ENCODE results near the gene EMC1.

DNA sequence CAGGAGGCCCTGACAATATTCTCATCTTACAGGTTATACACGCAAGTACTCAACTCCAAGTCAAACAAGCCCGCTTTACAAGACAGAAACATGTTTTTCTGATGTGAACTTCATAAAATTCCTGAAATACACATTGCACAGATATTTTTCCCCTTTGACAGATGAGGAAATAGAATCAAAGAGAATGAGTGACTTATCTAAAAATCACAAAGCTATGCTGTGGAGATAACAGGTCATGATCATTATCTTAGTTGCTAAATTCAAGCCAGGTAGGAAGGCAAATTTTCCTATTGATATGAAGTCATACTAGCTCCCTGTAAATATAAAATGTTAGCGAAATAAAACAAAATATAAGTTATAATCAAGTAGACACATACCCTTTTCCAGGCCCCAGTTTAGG lies 59.5 kb downstream of the EMC1 start:
- TF ChIP-seq, protein P1, sequence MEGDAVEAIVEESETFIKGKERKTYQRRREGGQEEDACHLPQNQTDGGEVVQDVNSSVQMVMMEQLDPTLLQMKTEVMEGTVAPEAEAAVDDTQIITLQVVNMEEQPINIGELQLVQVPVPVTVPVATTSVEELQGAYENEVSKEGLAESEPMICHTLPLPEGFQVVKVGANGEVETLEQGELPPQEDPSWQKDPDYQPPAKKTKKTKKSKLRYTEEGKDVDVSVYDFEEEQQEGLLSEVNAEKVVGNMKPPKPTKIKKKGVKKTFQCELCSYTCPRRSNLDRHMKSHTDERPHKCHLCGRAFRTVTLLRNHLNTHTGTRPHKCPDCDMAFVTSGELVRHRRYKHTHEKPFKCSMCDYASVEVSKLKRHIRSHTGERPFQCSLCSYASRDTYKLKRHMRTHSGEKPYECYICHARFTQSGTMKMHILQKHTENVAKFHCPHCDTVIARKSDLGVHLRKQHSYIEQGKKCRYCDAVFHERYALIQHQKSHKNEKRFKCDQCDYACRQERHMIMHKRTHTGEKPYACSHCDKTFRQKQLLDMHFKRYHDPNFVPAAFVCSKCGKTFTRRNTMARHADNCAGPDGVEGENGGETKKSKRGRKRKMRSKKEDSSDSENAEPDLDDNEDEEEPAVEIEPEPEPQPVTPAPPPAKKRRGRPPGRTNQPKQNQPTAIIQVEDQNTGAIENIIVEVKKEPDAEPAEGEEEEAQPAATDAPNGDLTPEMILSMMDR (IDR thresholded peaks at IDR 0.05; ENCODE audit: borderline replicate concordance, extremely low read depth, low read length, poor library complexity, severe bottlenecking), result no peak
- TF ChIP-seq EZH2 (IDR thresholded peaks at IDR 0.05; ENCODE audit: borderline replicate concordance, low read depth, low read length, severe bottlenecking), result no peak
